Skeletal muscle cell (primary cell): ENCODE data around the gene SLIT3.

Experiments used
- DNase-seq: peaks from one replicate; pipeline ENCODE4 v3.0.0-alpha.2; 2010; ENCODE audit warnings: low read depth
- H3K4me3 ChIP-seq: 2 replicates; pipeline ENCODE4 v1.5.1; 2011; ENCODE audit warnings: low read depth, mild to moderate bottlenecking, control low read depth, low read length, moderate library complexity

The SLIT3 gene

GRCh38 chr5:169065400-169065799 is 235.5 kb downstream of the SLIT3 start:
- H3K4me3 ChIP-seq: no peak overlapping the region
- DNase-seq: no peak

- no peak overlapping the region for H3K4me3 ChIP-seq
- DNase-seq: no peak
Observed at GRCh38 chr5:169064093-169064492, 236.8 kb downstream of the SLIT3 start.

- DNase-seq: no peak
- H3K4me3 ChIP-seq: no peak overlapping the region
Observed at GRCh38 chr5:169063316-169063953, 237.5 kb downstream of the SLIT3 start.

GRCh38 chr5:169062690-169063089 is 238.2 kb downstream of the SLIT3 start:
- H3K4me3 ChIP-seq: no peak overlapping the region
- no peak for DNase-seq

- no peak for DNase-seq
- no peak overlapping the region for H3K4me3 ChIP-seq
Observed at GRCh38 chr5:169054506-169054905, 246.4 kb downstream of the SLIT3 start.

- H3K4me3 ChIP-seq: no peak overlapping the region
- no peak for DNase-seq
Observed at GRCh38 chr5:169052207-169052606, 248.7 kb downstream of the SLIT3 start.

GRCh38 chr5:169051351-169051750 is 249.6 kb downstream of the SLIT3 start:
- no peak overlapping the region for H3K4me3 ChIP-seq
- no peak for DNase-seq

- DNase-seq: no peak
- H3K4me3 ChIP-seq: no peak overlapping the region
Observed at GRCh38 chr5:169050636-169051035, 250.3 kb downstream of the SLIT3 start.

- DNase-seq: no peak
Observed at GRCh38 chr5:169050146-169050571, 250.8 kb downstream of the SLIT3 start.

GRCh38 chr5:169049712-169050111 is 251.2 kb downstream of the SLIT3 start:
- no peak overlapping the region for H3K4me3 ChIP-seq
- DNase-seq: no peak

More at GRCh38 chr5:169050146-169050571, 250.8 kb downstream of the SLIT3 start:
- no peak overlapping the region for H3K4me3 ChIP-seq

- DNase-seq: no peak
- no peak overlapping the region for H3K4me3 ChIP-seq
Observed at GRCh38 chr5:169048181-169049125, 252.5 kb downstream of the SLIT3 start.

GRCh38 chr5:169044962-169045361 is 256.0 kb downstream of the SLIT3 start:
- DNase-seq: no peak
- H3K4me3 ChIP-seq: no peak overlapping the region

GRCh38 chr5:169041180-169041579 is 259.8 kb downstream of the SLIT3 start:
- DNase-seq: no peak

GRCh38 chr5:169039592-169039991 is 261.3 kb downstream of the SLIT3 start:
- no peak for DNase-seq
- no peak overlapping the region for H3K4me3 ChIP-seq

More at GRCh38 chr5:169041180-169041579, 259.8 kb downstream of the SLIT3 start:
- no peak overlapping the region for H3K4me3 ChIP-seq

GRCh38 chr5:169037466-169037865 is 263.5 kb downstream of the SLIT3 start:
- no peak overlapping the region for H3K4me3 ChIP-seq
- DNase-seq: no peak

- H3K4me3 ChIP-seq: no peak overlapping the region
- DNase-seq: no peak
Observed at GRCh38 chr5:169036079-169036805, 264.7 kb downstream of the SLIT3 start.

GRCh38 chr5:169029661-169030274 is 271.2 kb downstream of the SLIT3 start:
- no peak for DNase-seq
- no peak overlapping the region for H3K4me3 ChIP-seq

- no peak for DNase-seq
- no peak overlapping the region for H3K4me3 ChIP-seq
Observed at GRCh38 chr5:169029037-169029436, 271.9 kb downstream of the SLIT3 start.

- no peak overlapping the region for H3K4me3 ChIP-seq
- DNase-seq: no peak
Observed at GRCh38 chr5:169027501-169028061, 273.4 kb downstream of the SLIT3 start.
